ENCODE measurements around the gene HOXA6.

The HOXA6 gene

GRCh38 chr7:27117887-27118491, 29.6 kb downstream of the HOXA6 start:
- no peak for DNase-seq

DNA sequence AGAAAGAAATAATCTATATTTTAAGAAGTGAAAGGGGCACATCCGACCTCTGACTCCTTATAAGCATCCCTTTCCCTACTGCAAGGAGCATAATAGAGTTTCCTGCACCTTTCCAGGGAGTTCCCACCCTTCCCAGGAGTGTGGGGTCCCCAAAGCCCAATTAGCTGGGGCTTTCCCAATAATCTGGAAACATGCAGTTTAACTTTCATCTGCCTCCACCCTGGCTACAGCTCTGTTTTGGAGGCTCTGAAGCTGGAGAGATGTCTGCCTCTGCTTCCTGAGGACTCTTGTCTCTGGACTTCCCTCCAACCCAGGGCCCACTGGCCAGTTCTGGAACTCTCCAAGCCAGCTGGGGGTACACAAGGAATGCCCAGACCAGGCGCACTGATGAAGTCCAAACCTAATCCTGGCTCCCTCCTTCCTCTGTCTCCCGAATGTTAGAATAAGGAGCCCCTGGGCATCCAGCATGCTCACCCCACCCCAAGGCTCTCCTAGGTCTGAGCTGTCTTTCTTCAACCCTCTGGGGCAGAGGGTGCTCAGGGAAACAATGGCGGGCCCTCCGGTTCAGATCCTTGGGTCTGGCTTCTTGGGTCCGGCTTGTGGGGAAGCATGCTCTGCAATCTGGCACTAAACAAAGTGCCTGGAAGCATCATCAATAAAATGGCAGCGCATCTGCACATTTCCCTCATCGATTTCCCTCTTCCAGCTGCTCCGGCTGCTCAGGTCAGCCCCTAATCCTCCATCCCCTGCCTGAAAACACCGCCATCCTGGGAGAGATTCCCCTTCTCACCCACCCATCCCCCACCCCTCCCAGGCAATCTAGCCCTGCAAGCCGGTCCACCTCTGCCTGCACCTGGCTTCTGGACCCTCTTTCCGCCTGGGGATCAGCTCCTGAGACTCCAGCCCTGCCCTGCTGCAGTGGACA, 30.4 kb downstream of the HOXA6 start:
- no peak for DNase-seq

GRCh38 chr7:27116031-27116961, 31.3 kb downstream of the HOXA6 start:
- peak; percentile 58 for DNase-seq

- DNase-seq = peak; percentile 74
Measured at GRCh38 chr7:27115221-27116026, 32.1 kb downstream of the HOXA6 start.

- DNase-seq = peak; percentile 50
Measured at GRCh38 chr7:27114881-27115220, 32.7 kb downstream of the HOXA6 start.

DNA sequence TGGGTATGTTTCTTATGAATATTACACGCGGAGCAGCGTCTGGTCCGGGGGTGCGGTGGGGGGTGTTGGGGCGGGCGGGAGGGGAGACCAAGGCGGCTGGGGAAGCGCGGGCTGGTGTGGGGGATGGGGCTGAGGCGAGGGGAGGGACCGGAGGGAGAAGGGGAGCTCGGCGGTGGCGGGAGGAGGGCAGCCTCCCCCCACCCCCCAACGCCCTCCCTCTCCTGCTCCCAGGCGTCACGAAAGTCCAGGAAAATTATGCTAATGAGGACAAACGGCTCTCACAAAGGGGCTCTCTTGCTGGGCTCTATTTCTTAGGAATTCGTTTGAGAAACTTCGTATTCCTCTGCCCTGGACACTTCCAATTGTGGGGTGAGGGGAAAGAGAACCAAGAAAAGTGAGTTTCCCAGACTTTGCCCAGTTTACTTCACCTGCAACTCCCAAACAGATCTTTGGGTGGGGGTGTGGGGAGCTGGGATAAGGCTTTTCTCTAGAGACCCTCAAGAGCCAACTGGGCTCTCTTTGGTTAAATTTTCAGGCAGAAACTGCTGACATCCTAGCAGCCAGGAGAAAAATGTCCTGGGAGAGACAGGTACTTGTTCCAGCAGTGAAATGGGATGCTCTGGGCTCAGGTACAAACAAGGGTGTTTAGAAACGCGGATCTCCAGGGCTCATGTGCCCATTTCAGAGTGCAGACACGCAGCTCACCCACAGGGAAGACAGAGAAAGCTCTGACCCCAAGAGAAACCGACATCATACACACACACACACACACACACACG, 33.4 kb downstream of the HOXA6 start:
- no peak for DNase-seq

GRCh38 chr7:27112955-27113949, 34.3 kb downstream of the HOXA6 start:
- DNase-seq = peak; percentile 71

DNA sequence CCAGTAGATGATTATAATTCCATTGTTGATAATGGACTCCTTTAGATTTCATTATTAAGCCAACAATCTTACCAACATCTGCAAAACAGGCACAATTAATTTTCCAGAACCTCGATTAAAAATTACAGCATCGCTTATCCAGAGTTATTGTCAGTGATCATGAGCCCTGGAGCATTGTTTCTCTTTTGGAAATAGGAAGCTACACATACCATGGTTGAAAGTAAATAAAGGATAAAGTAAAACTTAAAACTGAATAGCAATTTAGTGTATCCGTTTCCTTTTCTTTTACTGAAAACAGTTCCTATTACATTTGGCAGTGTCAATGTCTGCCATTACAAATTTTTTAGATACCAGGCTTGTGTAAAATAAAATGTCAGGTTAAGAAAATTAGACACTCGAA, 35.2 kb downstream of the HOXA6 start:
- no peak for DNase-seq

DNA sequence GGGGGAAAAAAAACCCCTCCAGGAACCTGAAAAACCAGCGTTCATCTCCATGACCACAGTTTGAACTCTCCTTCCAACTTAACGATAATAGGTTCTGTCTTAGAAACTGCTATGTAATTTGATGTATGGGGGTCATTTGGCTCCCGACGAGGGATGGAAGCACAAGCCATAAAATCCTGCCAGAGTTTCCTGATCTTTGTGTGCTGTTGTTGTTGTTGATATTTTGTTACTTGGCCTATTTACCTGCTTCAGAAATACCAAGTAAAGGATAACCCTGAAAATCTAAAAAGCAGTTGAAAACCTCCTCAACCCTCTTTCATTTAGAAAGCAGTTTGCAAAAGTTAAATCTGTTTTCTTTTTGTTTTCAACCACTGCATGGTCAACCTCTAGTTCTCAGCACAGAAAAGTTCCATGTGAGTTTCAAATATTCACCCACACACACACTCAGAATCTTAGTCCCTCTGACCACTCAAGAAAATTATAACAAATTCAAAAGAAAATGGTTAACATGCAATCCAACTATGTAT, 35.8 kb downstream of the HOXA6 start:
- DNase-seq = no peak

- no peak for DNase-seq
Measured at GRCh38 chr7:27111042-27111750, 36.4 kb downstream of the HOXA6 start.

DNA sequence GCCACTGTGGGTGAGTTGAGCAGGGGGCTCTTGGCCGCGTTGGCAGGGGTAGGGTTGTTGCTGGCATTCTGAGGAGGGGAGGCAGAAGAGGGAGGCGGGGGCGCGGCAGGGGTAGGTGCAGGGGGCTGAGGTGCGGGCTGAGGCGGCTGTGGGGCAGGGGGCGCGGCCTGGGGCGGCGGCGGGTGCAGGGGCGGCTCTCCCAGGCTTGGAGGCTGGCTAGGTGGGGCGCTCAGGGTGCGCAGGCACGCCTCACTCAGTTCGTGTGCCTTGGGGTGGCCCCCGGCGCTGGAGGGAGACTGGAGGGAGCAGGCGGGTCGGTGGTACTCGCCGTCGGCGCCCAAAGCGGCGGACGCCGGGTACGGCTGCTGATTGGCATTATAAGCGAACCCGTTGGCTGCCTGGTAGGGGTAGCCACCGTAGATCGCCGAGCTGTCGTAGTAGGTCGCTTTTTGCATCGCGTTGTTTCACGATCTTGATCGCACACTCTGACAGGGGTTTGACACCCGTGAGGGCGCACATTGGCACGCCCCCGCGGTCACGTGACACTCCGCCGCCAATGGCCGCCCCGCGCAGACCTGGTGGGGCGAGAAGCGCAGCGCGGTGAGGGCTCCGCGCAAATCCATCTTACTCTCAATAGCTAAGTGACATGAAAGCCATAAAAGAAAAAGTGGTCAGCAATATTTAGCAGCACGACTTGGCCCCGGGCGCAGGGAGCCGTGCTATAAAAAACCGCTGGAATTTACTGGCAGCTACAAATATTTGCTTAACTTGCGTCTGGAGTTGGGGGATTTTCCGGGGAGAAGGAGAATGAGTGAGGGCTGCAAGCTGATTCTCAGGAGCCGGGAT, 37.2 kb downstream of the HOXA6 start:
- DNase-seq = peak; percentile 68

DNA sequence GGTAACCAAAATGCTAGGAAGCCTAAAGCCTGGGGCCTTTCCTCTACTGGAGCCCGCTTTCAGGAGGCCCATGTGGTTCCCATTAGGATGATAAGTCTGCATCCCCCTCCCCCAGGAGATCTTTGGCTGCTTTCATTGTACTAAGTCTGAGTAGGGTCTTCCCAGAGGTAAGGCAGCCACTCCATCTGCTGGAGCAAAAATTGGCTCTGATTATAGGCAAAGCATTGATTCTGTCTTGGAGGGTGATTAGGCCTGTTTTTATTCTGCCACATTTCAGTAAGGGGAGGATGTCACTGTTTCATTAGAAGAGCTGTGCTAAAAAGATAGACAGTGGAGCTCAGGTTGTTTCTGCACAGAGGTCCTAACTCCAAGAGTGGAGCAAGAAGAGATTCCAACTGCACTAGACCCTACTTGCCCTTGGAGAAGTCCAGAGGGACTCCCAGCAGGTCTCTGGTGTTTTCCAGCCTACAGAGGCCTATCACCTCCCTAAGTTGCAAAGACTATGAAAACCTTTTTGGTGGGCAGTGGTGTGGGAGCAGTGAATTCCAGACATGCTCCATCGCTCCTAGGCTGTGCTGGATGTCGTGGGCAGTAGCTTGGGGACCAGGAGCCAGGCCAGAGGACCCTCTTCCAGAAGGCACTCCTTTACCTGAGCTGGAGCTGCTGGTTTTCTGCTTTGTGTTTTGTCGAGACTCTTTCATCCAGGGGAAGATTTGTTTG, 37.9 kb downstream of the HOXA6 start:
- no peak for DNase-seq

GRCh38 chr7:27108390-27109127, 39.0 kb downstream of the HOXA6 start:
- DNase-seq = no peak

DNA sequence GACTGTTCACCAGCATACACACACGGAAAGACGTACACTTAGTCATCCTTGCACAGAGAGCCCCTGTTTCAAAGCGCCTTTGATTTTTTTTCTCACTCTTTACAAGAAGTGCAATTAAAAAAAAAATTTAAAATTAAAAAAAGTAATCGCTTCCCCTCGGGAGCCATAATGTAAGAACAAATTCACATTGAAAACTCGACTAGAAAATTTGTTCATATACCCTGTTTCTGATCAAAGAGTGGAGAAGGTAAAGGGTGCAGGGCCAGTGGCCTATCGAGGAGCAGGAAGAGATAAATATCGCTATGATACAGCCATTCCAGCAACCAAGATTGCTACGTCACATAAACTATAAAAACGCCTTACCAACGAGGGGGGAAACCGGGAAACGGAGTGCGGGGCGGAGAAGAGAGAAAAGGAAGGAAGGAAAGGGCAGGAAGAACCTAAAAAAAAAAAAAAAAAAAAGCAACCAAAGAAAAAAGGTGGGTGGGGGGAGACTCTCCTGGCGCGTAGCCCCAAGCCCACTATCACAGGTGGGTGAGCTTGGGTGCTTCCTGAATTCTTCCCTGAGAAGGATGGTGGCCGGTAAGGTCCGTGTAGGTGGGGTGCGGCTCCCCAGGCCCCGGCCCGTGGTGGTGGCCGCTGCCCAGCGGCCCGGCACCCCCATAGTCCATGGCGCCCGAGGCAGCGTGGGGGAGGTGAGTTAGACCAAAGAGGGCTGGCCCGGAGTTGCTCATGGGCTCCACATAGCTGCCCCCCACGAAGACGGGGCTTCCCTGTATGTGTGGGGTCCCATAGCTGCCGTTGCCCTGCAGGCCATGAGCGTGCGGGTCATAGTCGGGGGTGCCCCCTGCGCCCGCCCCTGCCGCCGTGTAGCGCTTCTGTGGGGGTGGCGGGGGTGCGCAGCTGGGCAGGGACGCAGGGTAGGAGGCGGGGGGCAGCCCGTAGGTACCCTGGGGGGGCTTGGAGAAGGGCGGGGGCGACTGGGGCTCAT, 39.9 kb downstream of the HOXA6 start:
- DNase-seq = no peak

DNA sequence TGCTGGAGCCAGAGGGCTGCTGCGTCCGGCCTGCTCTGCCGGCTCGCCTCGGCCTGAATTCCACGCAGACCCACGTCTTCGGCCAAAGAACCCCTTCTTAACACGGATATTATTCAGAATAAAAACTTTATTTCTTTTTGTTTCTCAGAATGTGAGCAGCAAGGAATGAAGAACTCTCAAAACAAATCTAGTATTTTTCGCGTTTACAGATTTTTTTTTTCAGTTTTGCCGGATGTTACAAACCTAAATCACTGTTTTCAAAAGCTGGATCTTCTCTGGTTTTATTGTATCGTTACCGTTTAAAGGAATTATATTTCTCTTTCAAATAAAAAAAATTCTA, 40.7 kb downstream of the HOXA6 start:
- DNase-seq = no peak

Measured in retina (tissue), 1 donor.